ELF-1 (cell line): Measurements from ENCODE around the gene ASB1.

Experiments
- DNase-seq: peaks from one replicate; pipeline ENCODE4 v3.0.0-alpha.2; 2016; ENCODE audit warnings: low read depth, low spot score

Gene ASB1

DNA sequence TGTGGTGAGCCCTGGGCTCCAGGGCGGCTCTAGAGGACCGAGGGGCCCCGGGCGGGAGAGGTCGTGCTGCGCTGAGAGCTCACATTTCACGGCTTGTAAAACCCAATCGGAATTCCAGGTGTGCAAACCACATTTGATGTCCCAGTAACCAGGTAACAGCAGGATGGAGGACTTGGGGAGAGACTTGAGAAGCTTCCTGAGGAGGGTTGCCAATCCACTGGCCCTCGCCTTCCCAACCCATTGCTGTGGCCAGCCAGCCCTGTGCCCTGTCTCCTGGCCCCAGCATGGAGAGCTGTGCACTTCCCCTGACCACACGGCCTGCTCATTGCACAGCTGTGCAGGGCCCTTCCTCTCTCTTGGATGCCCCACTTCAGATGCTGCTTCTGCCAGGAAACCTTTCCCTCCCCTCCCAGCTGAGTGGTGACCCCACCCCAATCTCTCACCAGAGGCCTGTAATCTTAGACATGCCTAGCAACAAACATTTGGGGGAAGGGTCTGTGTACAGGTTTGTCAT is 39.6 kb downstream of the ASB1 start:
- DNase-seq = no peak

DNA sequence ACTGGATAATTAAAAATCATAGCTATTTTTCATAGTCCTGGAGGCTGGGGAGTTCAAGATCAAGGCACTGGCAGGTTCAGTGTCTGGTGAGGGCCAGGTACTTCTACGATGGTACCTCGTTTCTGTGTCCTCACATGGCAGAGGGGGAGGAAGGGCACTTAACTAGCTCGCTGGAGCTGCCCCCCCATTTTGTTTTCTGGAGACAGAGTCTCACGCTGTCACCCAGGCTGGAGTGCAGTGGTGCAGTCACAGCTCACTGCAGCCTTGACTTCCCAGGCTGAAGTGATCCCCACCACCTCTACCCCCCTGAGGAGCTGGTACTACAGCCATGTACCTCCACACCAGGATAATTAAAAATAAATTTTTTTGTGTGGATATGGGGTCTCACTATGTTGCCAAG is 40.3 kb downstream of the ASB1 start:
- DNase-seq = no peak

DNA sequence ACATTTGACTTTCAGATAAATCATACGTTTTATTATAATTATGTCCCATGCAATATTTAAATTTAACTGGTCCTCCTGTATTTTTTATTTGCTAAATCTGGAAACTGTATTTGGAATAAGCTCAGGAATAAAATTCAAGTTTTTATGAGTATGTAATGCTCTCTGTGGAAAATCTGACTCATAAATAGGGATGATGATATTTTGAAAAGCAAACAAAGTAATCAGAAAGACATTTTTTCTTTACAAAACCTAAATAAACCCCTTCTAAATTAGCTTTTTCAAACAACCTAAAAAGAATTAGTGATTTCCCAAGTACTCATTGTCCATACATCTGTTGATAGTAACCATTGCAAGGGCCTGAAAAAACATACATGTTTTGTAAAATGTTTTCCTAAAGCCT is 41.1 kb downstream of the ASB1 start:
- no peak for DNase-seq

DNA sequence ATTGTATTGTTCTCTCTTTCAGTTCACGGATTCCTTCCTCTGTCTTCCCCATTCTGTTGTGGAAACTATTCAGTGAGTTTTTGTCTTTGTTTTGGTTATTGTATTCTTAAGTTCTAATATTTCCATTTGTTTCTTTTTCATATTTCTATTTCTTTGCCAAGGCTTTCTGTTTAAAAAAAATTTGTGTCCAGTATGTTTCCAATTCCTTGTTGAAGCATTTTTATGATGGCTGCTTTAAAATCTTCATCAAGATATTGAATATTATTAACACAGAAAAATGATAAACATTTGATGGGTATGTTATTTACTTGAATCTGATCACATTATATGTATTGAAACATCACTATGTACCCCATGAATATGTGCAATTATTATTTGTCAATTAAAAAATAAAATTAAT is 42.4 kb downstream of the ASB1 start:
- no peak for DNase-seq

DNA sequence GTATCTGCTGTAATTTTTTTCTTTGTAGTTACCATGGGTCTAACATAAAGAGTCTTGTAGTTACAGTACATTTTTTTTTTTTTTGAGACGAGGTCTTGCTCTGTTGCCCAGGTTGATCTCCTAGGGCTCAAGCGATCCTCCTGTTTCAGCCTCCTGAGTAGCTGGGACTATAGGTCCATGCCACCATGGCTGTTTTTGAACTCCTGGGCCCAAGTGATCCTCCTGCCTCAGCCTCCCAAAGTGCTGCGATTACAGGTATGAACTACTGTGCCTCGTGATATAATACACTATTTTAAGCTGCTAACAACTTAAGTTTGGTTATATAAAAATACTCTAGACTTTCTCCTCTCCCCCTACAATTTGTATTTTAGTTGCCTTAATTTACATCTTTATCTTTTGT is 46.3 kb downstream of the ASB1 start:
- DNase-seq = no peak

DNA sequence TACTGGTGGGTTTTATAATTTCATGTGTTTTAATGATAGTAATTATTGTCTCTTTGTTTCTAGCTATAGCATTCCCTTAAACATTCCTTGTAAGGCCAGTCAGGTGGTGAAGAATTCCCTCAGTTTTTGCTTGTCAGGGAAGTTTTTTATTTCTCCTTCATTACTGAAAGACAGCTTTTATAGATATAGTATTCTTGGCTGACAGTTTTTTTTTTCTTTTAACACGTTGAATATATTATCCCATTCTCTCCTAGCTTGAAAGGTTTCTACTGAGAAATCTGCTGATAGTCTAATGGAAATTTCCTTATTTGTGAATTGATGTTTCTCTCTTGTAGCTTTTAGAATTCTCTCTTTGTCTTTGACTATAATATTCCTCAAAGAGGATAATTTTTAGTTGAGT is 46.8 kb downstream of the ASB1 start:
- DNase-seq = no peak

DNA sequence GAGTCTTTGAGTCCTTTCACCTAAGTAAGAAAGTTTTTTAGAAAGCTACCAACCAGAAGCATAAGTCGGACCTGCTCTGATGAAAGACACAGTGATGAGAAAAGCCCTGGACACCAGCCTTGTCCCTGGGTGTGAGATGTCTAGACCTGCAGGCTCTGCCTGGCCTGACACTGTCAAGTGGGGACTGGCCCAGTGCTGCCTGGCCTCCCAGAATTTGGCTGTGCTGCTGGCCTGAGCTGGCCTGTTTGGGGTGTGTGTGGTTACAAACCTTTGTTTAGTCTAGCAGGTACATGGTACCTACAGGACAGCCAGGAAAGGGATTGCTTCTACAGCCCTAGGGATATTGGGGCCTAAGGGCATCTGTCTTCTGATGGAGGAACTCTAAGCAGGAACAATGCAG is 48.3 kb downstream of the ASB1 start:
- DNase-seq = peak; percentile 52

DNA sequence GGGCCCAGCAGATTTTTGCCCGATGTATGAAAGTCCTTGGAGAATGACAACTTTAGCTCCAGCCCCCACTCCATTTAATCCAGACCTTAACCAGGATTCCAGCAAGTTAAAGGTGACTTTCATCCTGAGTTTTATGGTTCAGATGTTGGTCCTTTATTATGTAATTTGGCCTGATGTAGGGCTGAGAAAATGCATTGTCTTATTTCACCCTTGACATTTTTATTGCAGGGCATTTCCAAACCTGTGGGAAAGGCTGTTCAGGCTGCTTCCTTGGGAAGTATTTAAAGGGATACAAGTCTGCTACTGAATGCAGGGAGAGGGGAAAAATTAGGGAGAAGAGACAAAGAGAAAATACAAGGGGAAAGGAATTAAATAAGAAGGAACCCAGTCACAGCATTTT is 48.8 kb downstream of the ASB1 start:
- DNase-seq = peak; percentile 50

DNA sequence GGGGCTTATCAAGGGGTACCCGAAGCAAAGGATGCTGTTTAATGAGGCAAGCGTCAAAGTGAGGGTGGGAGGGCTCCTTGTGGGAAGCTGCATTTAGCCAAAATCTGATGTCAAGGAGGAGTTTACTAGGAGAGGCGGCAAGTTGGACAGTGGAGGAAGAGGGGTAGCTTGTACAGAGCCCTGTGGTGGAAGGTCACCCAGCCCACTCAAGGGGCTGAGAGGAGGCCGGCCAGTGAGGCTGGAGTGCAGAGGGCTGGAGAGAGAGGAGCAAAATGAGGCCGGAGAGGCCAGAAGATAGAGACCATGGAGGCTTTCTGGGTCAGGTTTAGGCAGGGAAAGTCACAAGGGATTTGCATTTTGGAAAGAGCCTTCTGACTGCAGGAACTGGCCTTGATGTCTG is 49.5 kb downstream of the ASB1 start:
- DNase-seq = no peak

DNA sequence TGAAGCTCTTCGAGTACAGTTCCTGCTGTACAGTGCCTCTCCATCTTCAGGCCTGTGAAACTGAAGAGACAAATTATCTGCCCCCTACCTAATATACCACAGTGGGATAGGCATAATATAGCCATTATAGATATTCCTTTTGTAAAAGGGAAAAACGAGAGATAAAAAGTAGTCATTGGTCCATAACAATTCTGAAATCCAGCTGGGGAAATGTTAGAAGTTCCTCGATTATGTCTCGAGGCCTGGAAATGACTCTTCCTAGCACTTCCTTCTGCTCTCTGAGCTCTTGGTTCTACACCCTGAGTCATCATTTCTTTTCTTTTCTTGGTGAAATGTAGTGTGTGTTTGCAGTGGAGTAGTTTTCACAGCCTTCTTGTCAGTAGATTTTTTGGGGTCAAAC is 51.5 kb downstream of the ASB1 start:
- no peak for DNase-seq

DNA sequence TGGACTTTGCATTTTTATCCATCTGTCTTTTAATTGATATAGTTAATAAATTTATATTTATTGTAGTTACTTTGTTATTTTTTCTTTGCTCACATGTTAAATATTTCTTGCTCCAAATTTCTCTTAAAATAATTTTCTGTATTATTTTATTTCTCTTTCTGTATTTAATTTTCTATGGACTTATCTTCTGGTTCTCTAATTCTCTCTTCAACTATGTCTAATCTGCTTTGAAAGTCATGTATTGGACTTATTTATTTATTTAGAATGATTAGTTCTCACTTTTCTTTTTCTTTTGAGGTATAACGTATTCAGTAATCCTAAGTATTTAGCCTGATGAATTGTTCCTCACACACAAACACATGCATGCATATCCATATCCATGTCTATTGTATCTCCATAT is 53.1 kb downstream of the ASB1 start:
- no peak for DNase-seq

DNA sequence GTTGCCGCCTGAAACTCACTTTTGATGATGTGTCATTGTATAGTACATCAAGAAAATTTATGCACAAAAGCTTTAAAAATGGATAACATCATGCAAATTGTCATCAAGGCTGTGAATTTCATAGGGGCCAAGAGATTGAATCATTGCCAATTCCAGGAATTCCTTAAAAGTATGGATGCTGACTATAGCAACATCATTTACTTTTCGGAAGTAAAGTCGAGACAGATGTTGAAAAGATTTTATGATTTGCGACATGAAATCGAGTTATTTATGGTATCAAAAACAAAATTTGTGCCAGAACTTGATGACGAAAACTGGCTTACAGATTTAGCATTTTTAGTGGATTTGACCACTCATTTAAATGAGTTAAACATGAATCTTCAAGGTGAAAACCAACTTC is 56.3 kb downstream of the ASB1 start:
- no peak for DNase-seq

DNA sequence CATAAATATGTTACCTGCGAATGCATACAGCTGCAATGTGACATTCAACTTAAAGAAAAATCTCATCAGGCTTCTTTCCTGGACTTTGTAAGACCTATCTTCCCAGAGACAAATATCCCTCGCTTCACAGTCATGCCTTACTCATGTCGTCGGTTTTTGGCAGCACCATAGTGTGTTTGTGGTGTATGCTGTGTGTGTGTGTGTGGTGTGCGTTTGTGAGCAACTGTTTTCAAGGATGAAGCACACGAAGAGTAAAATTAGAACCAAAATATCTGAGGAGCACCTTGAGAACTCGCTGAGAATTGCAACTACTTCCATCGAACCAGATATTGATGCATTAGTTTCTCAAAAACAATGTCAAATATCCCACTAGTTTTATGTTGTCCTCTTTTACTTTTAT is 56.9 kb downstream of the ASB1 start:
- no peak for DNase-seq

DNA sequence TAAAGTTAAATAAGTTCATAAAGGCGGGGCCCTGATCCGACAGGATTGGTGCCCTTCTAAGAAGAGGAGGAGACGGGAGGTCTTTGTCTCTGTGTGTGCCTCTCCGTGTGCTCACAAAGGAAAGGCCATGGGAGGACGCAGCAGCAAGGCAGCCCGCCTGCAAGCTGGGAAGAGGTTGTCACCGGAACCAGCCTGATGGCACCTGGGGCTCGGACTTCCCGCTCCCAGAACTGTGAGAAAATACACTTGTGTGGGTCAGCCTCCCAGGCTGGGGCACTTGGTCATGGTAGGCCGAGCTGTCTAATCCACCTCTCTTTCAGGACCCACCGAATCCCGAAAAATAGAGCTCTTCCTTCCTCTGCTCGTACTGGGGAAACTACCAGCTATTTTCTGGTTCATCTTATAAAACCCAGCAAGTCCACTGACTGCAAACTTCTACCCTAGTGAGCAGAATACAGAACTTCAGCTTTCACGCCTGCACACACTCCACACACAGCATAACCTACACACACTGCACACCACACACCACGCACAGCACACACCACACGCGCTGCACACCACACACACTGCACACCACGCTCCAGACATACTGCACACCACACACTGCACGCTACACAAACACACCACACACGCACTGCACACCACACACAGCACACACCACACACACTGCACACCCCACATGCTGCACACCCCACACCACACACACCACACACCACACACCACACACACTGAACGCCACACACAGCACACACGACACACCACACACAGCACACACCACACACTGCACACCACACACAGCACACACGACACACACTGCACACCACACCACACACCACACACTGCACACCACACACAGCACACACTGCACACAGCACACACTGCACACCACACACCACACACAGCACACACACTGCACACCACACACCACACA is 58.1 kb downstream of the ASB1 start:
- DNase-seq = no peak

DNA sequence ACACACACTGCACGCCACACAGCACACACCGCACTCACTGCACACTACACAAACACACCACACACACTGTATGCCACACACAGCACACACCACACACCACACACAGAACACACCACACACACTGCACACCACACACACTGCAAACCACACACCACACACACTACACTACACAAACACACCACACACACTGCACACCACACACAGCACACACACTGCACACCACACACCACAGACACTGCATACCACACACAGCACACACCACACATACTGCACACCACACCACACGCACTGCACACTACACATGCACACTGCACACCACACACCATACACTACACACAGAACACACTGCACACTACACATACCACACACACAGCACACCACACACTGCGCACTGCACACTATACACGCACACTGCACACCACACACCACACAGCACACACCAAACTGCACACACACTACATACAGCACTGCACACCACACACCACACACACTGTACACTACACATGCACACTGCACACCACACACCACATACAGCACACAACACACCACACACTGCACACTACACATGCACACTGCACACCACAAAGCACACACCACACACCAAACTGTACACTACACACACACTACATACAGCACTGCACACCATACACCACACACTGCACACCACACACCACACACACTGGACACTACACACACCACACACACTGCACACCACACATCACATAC is 59.6 kb downstream of the ASB1 start:
- DNase-seq = no peak

DNA sequence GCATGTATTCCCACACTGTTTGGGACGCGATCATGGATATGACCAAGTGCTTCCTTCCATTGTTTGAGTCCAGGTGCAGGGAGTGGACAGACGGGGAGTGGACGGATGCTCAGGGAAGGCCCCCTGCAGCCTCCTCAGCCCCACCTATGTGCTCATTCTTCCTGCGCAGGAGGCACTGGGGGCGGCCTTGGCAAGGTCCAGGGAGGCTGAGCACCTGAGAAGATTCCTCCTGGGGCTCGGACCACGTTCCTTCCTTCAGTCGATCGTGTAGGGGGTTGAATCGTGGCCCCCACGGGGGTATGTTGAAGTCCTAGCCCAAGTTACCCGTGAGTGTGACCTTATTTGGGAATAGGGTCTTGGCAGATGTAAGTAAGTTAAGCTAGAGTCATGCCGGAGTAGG is 60.4 kb downstream of the ASB1 start:
- DNase-seq = no peak

DNA sequence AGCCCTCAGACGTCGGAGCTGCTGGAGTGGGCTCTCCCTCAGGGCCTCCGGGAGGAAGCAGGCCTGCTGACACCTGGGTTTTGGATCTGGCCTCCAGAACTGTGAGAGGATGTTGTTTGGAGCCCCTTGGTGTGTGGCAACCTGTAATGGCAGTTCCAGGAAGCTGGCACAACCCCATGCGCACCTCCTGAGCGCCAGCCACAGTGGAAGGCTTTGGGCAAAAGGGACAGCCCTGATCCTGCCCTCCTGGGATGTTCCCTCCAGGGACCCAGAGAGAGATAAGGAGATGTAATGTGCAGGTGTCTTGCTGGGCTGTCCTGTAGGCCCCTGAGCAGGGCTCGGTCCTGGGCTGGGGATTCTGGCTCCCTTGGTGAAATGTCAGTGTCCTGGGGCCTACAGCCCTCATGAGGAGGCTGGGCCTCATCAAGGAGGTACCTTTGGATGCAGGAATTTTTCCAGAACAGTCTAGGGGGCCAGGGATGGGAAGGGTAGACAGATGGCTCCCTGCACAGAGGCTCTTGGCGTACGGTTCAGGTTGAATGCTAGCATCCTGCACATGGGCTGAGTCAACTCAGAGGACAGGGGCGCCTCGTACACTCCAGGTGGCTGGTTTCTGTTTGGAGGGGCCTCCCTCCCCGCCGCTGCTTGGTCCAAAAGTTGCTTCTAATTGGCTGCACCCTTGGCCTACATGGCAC is 61.1 kb downstream of the ASB1 start:
- no peak for DNase-seq

DNA sequence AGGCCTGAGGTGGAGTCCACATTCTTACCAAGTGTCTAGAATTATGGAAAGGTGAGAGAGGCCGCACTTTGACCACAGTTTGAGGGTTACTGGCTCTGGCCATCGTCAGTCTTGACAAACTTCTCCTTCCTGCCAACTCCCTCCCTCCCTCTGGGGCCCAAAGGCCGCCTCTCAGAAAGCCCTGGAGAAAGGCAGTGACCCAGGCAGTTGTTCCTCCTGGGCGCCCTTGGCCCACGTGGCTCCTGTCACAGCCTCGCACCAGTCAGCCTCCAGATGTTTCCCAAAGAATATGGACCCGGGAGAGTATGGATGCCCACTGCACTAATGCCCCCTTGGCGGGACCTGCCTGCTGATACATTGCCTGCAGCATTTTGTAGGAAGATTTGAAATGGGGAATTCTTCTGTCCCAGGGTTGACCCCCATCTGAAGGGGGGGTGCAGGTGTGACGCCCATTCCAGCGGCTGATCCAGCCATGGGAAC is 61.7 kb downstream of the ASB1 start:
- no peak for DNase-seq

DNA sequence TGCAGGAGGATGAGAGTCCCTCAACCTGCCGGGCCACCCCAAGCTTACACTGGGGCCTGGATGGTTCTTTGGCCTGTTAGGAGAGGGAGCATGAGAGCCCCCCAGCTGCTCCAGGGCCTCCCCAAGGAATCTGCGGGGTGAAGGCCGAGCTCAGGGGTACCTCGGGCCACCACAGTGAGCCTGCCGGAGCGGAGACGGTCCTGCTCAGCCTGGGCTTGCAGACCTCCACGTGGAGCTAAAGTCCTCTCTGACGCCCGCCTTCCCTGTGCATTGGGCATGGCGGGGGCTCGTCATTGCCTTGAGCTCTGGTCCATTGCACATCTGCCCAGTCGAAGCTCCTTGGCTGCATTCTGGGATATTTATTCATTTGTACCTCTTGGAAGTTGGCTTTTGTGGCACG is 62.7 kb downstream of the ASB1 start:
- no peak for DNase-seq

DNA sequence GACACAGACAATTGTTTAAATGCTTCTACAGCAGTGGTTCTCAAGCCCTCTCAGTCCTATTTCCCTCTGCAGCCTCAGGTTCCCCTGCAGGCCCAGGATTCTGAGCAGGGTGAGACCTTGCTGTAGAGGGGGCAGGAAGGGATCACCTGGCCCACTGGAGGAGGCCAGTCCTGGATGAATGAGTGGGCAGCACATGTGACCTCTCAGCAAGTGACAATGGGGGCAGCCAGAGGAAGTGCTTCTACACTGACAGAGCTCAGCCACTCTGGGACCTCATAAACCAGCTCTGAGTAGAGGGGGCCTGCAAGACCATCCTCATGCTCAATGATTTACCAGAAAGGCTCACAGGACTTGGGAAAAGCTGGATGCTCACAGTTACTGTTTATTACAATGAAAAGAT is 63.2 kb downstream of the ASB1 start:
- no peak for DNase-seq

DNA sequence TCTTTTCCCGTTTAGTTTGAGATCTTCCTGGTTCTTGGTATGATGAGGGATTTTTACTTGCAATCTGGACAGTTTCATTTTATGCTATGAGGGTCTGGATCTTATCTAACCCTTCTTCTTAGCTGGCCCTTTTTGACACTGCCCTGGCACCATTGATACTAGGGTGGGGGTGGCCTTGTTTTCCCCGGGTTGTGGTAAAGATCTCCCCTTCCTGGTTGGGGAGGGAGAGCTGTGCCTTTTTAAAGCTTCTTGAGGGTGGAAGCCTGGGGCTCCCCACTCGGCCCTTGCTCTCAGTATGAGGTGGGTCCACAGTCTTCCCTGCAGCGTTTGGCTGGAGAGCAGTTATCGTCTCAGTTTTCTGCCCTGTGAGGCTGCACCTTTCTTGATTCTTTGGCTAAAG is 66.1 kb downstream of the ASB1 start:
- no peak for DNase-seq

DNA sequence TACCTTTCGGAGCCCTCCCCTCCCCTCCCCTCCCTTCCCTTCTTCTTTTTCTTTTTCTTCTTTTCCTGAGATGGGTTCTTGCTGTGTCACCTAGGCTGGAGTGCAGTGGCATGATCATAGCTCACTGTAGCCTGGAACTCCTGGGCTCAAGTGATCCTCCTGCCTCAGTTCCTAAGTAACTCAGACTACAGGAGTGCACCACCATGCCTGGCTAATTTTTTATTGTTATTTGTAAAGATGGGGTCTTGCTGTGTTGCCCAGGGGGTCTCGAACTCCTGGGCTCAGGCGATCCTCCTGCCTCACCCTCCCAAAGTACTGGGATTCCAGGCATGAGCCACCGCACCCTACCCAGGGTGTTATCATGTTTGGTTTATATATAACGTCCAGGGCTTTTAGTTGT is 66.7 kb downstream of the ASB1 start:
- DNase-seq = no peak
